Measurements from ENCODE around the gene APBA3. TPM values are rescaled to one million over a fixed set of nuclear protein-coding genes. Genes with fewer than 3 reads are reported as not detected.

Gene APBA3
- total RNA-seq, 1 donor from 2014 or later: 50.0 TPM

DNA sequence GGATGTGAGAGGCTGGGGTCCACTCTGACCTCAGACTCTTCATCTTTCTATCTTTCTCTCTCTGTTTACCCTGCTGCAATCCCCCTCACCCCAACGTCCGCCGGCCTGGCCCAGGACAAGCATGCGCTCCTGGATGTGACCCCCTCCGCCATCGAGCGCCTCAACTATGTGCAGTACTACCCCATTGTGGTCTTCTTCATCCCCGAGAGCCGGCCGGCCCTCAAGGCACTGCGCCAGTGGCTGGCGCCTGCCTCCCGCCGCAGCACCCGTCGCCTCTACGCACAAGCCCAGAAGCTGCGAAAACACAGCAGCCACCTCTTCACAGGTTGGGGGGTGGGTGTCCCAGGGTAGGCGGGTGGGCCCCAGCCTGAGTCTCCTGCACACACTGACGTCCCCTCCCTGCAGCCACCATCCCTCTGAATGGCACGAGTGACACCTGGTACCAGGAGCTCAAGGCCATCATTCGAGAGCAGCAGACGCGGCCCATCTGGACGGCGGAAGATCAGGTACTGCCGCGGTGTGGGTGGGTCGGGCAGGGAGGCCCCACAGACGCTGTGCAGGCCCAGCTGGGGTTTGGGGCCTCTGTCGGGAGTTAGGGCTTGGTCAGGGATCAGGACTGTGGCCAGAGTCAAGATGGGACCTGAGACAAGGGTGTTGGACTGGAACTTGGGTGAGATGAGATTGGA lies 15.0 kb downstream of the APBA3 start:
- Mint-ChIP-seq H3K4me3 (ENCODE audit: low read depth) (no peak overlapping the region), H3K36me3 (ENCODE audit: low read depth) (peaks cover 17% of the 10 kb centered on the region), H3K27ac (no peak overlapping the region), H3K9me3 (no peaks in the 10 kb centered on the region), H3K27me3 (ENCODE audit: low read depth) (no peaks in the 10 kb centered on the region), H3K4me1 (ENCODE audit: low read depth) (no peaks in the 10 kb centered on the region)
- intact Hi-C loops (cut with micrococcal nuclease): no loop called here
- no peak for DNase-seq (ENCODE audit: low spot score)

DNA sequence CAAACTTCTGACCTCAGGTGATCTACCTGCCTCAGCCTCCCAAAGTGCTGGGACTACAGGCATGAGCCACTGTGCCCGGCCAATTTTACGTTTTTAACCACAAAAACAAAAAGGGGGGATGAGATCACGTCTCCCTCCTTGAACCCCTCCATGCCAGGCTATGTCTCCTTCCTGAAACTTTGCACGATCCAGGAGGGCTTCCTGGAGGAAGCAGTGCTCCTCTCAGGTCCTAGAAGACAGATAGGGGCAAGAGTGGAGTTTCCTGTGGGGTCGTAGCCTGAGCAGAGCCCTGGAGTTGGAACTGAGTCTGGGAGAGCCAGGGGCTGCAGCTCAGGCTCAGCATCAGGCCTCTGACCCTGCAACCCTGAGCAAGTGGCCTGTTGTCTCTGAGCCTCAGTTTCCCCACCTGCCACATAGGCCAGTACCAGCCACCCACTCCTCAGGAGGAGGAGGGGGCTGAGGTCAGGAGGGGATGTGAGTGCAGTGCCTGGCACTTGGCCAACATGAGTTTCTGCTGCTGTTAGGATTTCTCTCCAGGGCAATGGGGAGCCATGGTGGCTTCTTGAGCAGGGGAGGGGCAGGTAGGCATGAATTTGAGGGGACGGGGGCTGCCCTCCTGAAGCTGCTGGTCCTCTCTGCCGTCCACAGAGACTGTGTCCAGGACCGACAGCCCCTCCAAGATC lies 16.0 kb downstream of the APBA3 start:
- Mint-ChIP-seq H3K27ac (no peak overlapping the region), H3K4me3 (ENCODE audit: low read depth) (no peak overlapping the region), H3K27me3 (ENCODE audit: low read depth) (no peaks in the 10 kb centered on the region), H3K36me3 (ENCODE audit: low read depth) (peaks cover 12% of the 10 kb centered on the region), H3K9me3 (no peaks in the 10 kb centered on the region), H3K4me1 (ENCODE audit: low read depth) (no peaks in the 10 kb centered on the region)
- DNase-seq (ENCODE audit: low spot score): no peak
- intact Hi-C loops (cut with micrococcal nuclease): no loop called here

DNA sequence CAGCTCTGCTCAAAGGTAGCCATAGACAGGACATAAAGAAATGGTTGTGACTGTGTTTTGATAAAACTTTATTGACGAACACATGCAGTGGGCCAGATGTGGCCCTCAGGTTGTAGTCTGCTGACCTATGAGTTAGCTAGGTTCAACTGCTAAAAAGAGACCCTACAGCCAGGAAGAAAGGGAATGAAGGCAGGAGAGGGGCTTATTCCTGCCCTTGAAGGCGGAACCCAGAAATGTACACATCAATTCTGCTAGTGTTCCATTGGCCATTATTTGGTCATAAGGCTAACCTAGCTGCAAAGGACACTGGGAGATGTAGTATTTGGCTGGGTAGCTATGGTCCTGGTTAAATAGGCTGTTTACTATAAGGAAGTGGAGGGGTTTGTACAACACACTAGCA lies 18.0 kb downstream of the APBA3 start:
- Mint-ChIP-seq H3K27ac (no peak overlapping the region), H3K4me1 (ENCODE audit: low read depth) (no peaks in the 10 kb centered on the region), H3K36me3 (ENCODE audit: low read depth) (no peaks in the 10 kb centered on the region), H3K27me3 (ENCODE audit: low read depth) (no peaks in the 10 kb centered on the region), H3K9me3 (no peaks in the 10 kb centered on the region), H3K4me3 (ENCODE audit: low read depth) (no peak overlapping the region)
- DNase-seq (ENCODE audit: low spot score): no peak
- intact Hi-C loops (cut with micrococcal nuclease): no loop called here

DNA sequence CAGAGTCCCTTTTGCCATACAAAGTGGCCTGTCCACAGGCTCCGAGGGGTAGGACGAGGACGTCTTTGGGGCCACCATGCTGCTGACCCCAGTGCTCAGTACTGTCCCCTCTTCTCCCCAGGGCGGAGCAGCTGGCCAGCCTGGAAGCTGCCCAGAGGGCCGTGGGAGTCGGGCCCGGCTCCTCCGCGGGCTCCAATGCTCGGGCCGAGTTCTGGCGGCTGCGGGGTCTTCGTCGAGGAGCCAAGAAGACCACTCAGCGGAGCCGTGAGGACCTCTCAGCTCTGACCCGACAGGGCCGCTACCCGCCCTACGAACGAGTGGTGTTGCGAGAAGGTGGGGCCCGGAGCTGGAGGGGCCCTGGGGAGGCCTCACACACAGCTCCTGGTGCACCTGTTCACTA lies 21.1 kb downstream of the APBA3 start:
- Mint-ChIP-seq H3K9me3 (no peaks in the 10 kb centered on the region), H3K4me1 (ENCODE audit: low read depth) (peaks cover 10% of the 10 kb centered on the region)

DNA sequence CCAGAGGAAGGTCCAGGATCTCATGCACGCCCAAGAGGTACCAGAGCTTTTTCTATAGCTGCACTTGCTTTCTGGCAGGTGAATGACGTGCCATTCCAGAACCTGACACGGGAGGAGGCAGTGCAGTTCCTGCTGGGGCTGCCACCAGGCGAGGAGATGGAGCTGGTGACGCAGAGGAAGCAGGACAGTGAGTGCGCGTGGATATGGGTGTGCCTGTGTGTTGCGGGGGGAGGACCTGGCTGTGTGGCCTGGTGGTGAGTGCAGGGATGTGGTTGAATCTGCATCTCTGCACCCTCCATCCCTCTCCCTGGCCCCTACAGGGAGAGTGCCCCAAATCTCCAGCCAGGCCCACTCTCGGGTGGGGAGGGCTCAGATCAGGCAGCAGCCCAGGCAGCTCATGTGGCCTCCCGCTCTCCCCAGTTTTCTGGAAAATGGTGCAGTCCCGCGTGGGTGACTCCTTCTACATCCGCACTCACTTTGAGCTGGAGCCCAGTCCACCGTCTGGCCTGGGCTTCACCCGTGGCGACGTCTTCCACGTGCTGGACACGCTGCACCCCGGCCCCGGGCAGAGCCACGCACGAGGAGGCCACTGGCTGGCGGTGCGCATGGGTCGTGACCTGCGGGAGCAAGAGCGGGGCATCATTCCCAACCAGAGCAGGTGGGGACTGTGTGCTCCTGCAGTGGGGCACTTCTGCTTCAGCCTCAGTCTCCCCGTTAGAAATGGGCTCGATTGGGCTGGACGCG lies 22.8 kb downstream of the APBA3 start:
- no peak overlapping the region for H3K27ac Mint-ChIP-seq
- no peaks in the 10 kb centered on the region for H3K27me3 Mint-ChIP-seq (ENCODE audit: low read depth)
- DNase-seq (ENCODE audit: low spot score): no peak
- no peaks in the 10 kb centered on the region for H3K9me3 Mint-ChIP-seq
- H3K4me3 Mint-ChIP-seq (ENCODE audit: low read depth): no peak overlapping the region
- intact Hi-C loops (cut with micrococcal nuclease): no loop called here
- H3K4me1 Mint-ChIP-seq (ENCODE audit: low read depth): peaks cover 10% of the 10 kb centered on the region
- H3K36me3 Mint-ChIP-seq (ENCODE audit: low read depth): no peaks in the 10 kb centered on the region

More for the DNA sequence above, 21.1 kb downstream of the APBA3 start:
- H3K4me3 Mint-ChIP-seq (ENCODE audit: low read depth): no peak overlapping the region
- intact Hi-C loops (cut with micrococcal nuclease): no loop called here
- no peaks in the 10 kb centered on the region for H3K36me3 Mint-ChIP-seq (ENCODE audit: low read depth)
- no peak for DNase-seq (ENCODE audit: low spot score)
- H3K27ac Mint-ChIP-seq: no peak overlapping the region
- H3K27me3 Mint-ChIP-seq (ENCODE audit: low read depth): no peaks in the 10 kb centered on the region

DNA sequence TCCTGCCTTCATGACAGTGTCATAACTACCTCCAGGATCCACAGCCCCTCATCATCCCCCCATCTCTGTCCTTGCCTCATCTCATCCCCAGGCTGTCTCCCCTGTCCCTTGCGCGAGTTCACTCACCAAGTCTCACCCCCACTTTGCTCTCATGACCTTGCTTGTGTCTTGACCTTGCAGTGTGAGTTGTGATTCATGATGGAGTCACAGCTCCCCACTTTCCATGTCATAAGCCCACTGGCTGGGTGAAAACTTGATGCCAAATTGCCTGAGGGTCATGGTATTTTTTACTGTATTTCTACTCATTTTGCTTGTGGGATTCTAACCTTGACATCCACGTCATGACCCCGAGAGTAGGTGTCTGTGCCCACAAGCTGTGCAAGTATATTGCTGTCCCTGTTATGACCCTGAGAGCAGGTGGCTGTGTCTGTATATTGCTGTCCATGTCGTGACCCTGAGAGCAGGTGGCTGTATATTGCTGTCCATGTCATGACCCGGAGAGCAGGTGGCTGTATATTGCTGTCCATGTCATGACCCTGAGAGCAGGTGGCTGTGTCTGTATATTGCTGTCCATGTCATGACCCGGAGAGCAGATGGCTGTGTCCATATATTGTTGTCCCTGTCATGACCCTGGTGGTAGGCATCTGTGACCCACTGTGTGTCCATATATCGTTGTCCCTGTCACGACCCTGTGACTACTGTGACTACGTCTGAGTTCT lies 23.8 kb downstream of the APBA3 start:
- no peak overlapping the region for H3K4me3 Mint-ChIP-seq (ENCODE audit: low read depth)
- no peaks in the 10 kb centered on the region for H3K36me3 Mint-ChIP-seq (ENCODE audit: low read depth)
- DNase-seq (ENCODE audit: low spot score): no peak
- H3K4me1 Mint-ChIP-seq (ENCODE audit: low read depth): peaks cover 10% of the 10 kb centered on the region
- intact Hi-C loops (cut with micrococcal nuclease): no loop called here
- no peaks in the 10 kb centered on the region for H3K9me3 Mint-ChIP-seq
- no peaks in the 10 kb centered on the region for H3K27me3 Mint-ChIP-seq (ENCODE audit: low read depth)
- no peak overlapping the region for H3K27ac Mint-ChIP-seq

DNA sequence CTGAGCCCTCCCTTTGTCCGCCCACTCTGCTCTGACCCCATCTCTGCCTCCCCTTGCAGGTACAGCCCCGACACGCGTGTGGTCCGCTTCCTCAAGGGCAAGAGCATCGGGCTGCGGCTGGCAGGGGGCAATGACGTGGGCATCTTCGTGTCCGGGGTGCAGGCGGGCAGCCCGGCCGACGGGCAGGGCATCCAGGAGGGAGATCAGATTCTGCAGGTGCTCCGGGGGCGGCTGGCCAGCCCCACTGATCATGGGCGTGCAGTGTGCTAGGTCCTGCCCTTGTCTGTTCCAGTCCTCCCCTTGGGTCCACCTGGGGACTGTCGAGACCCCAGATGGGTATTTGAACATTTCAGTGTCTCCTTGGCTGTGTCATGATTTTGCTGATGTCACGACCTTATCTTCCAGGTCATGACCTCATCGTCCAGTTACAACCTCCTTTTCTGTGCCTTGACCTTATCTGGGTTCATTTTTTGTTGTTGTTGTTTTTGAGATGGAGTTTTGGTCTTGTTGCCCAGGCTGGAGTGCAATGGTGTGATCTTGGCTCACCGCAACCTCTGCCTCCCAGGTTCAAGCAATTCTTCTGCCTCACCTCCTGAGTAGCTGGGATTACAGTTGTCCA lies 25.3 kb downstream of the APBA3 start:
- Mint-ChIP-seq H3K4me3 (ENCODE audit: low read depth) (no peak overlapping the region), H3K27me3 (ENCODE audit: low read depth) (no peaks in the 10 kb centered on the region), H3K36me3 (ENCODE audit: low read depth) (no peaks in the 10 kb centered on the region), H3K4me1 (ENCODE audit: low read depth) (peaks cover 10% of the 10 kb centered on the region), H3K27ac (no peak overlapping the region), H3K9me3 (no peaks in the 10 kb centered on the region)
- DNase-seq (ENCODE audit: low spot score): no peak
- intact Hi-C loops (cut with micrococcal nuclease): no loop called here

DNA sequence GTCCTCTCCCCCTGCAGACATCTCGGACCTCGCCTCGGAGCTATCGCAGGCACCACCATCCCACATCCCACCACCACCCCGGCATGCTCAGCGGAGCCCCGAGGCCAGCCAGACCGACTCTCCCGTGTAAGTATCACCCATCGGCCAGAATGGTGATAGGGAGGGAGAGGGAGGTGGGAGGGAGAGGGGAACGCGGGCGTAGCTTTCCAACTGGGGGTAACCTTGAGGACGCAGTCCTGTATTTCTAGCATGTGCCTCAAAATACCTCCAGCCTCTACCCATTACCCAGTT lies 27.2 kb downstream of the APBA3 start:
- H3K4me1 Mint-ChIP-seq (ENCODE audit: low read depth): peaks cover 10% of the 10 kb centered on the region
- no peaks in the 10 kb centered on the region for H3K36me3 Mint-ChIP-seq (ENCODE audit: low read depth)
- DNase-seq (ENCODE audit: low spot score): no peak
- no peaks in the 10 kb centered on the region for H3K27me3 Mint-ChIP-seq (ENCODE audit: low read depth)
- intact Hi-C loops (cut with micrococcal nuclease): no loop called here
- H3K4me3 Mint-ChIP-seq (ENCODE audit: low read depth): no peak overlapping the region
- no peaks in the 10 kb centered on the region for H3K9me3 Mint-ChIP-seq
- no peak overlapping the region for H3K27ac Mint-ChIP-seq

DNA sequence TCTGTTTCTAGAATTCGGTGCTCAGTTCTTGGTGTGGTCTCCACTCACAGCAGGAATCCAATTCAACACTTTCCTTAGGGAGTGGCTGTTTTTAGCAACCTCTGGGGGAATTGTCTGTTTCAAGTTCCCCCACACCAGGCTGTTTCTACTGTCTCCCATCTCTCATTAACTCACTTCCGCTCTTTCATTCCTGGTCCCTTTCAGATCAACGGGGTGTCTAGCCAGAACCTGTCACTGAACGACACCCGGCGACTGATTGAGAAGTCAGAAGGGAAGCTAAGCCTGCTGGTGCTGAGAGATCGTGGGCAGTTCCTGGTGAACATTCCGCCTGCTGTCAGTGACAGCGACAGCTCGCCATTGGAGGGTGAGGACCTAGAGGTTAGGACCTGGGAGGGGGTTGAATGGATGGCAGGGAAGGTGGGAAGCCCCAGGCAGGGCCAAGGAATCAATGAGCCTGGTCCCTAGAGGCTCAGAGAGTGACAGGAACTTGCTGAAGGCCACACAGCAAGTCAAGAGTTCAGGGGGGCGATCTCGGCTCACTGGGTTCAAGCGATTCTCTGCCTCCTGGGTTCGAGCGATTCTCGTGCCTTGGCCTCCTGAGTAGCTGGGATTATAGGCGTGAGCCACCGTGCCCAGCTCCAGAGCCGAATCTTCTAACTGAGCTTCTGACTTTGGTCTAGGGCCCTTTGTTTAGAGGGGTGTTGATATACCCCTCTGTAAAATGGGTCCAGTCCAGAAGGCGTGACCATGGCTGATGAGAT lies 27.8 kb downstream of the APBA3 start:
- no peak for DNase-seq (ENCODE audit: low spot score)
- no peaks in the 10 kb centered on the region for H3K27me3 Mint-ChIP-seq (ENCODE audit: low read depth)
- H3K4me3 Mint-ChIP-seq (ENCODE audit: low read depth): no peak overlapping the region
- H3K27ac Mint-ChIP-seq: no peak overlapping the region
- H3K36me3 Mint-ChIP-seq (ENCODE audit: low read depth): no peaks in the 10 kb centered on the region
- H3K9me3 Mint-ChIP-seq: no peaks in the 10 kb centered on the region
- H3K4me1 Mint-ChIP-seq (ENCODE audit: low read depth): peaks cover 10% of the 10 kb centered on the region
- intact Hi-C loops (cut with micrococcal nuclease): no loop called here

DNA sequence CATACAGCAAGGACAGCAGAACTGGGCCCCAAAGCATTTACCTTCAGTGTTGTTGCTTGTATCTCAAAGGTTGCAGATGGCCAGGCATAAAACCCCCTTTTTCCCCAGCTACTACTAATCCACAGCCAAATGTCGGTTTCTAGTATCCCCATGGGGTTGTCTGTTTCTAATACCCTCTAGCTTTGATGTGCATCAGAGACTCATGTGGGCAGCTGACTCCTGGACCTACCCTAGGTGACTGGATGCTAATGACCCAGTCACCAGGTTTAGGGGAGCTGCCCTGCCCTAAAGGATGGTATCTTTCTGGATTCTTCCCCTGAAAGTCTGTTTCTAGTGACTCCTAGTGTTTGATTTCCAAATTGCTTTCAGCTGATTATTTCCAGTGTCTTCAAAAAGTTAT lies 29.4 kb downstream of the APBA3 start:
- H3K4me3 Mint-ChIP-seq (ENCODE audit: low read depth): no peak overlapping the region
- no peaks in the 10 kb centered on the region for H3K9me3 Mint-ChIP-seq
- H3K36me3 Mint-ChIP-seq (ENCODE audit: low read depth): no peaks in the 10 kb centered on the region
- intact Hi-C loops (cut with micrococcal nuclease): no loop called here
- peaks cover under 1% of the 10 kb centered on the region for H3K4me1 Mint-ChIP-seq (ENCODE audit: low read depth)
- DNase-seq (ENCODE audit: low spot score): no peak
- H3K27me3 Mint-ChIP-seq (ENCODE audit: low read depth): no peaks in the 10 kb centered on the region
- no peak overlapping the region for H3K27ac Mint-ChIP-seq

DNA sequence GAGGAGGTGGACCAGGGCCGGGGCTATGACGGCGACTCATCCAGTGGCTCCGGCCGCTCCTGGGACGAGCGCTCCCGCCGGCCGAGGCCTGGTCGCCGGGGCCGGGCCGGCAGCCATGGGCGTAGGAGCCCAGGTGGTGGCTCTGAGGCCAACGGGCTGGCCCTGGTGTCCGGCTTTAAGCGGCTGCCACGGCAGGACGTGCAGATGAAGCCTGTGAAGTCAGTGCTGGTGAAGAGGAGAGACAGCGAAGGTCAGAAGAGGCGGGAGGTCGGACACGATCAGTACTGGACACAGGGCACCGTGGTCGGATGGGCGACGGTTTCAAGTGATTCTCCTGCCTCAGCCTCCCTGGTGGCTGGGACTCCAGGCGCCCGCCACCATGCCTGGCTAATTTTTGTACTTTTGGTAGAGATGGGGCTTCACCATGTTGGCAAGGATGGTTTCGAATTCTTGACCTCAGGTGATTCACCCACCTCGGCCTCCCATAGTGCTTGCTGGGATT lies 31.0 kb downstream of the APBA3 start:
- Mint-ChIP-seq H3K36me3 (ENCODE audit: low read depth) (no peaks in the 10 kb centered on the region), H3K27ac (no peak overlapping the region), H3K4me1 (ENCODE audit: low read depth) (no peaks in the 10 kb centered on the region), H3K4me3 (ENCODE audit: low read depth) (no peak overlapping the region), H3K27me3 (ENCODE audit: low read depth) (no peaks in the 10 kb centered on the region), H3K9me3 (no peaks in the 10 kb centered on the region)
- no peak for DNase-seq (ENCODE audit: low spot score)
- intact Hi-C loops (cut with micrococcal nuclease): no loop called here

Measured in activated T-helper 2 cell treated with anti-CD3 and anti-CD28 coated beads, Interferon-gamma antibody, Interleukin-2, Interleukin-4, amounts not matched to agents 10 μg/mL and 5 μg/mL and 100 μg/mL, durations not matched to agents 14 hours and 24 hours and 36 hours (primary cell).